Common myeloid progenitor, CD34-positive (primary cell): ENCODE data around the gene PEAK1.

Experiments
- CTCF ChIA-PET: fragments of 350-600 bp; sonication (Branson Sonifier 250); formaldehyde crosslinking; loops from one replicate; lab custom pipeline; 2021; ENCODE audit warnings: antibody characterized with exemption; lab: Charles Lee
- POLR2A ChIA-PET: fragments of 350-600 bp; sonication (Branson Sonifier 250); formaldehyde crosslinking; loops from one replicate; lab custom pipeline; 2021; ENCODE audit warnings: antibody characterized with exemption; lab: Charles Lee
- DNase-seq, 3 donors: peaks; one replicate each; pipeline versions ENCODE4 v3.0.0 to v3.0.0-alpha.2; 2013
- H3K27ac ChIP-seq, 2 experiments: 1 replicate in 1 of 2; 2 replicates in 1 of 2; pipeline ENCODE4 v1.7.0; 2013; ENCODE audit warnings: inconsistent platforms in 2 of 2, low read length in 2 of 2, mild to moderate bottlenecking in 2 of 2, low read depth in 1 of 2, moderate library complexity in 1 of 2; ENCODE audit not compliant: severe bottlenecking in 2 of 2, insufficient read depth in 1 of 2, poor library complexity in 1 of 2
- H3K27me3 ChIP-seq, 5 experiments: replicated peaks in 2 of 5; 1 replicate in 3 of 5; 2 replicates in 2 of 5; pipeline versions ENCODE4 v1.6.1 to v1.7.0; 2013; ENCODE audit warnings: low read length in 4 of 5, mild to moderate bottlenecking in 2 of 5, moderate library complexity in 2 of 5, inconsistent platforms in 1 of 5; ENCODE audit not compliant: insufficient read depth in 5 of 5, control insufficient read depth in 4 of 5
- H3K36me3 ChIP-seq, 4 experiments: 1 replicate in 2 of 4; 2 replicates in 2 of 4; pipeline versions ENCODE4 v1.6.1 to v1.7.0; 2013; ENCODE audit warnings: low read length in 3 of 4, control low read depth in 1 of 4, mild to moderate bottlenecking in 1 of 4; ENCODE audit not compliant: control insufficient read depth in 4 of 4, insufficient read depth in 4 of 4
- H3K4me1 ChIP-seq, 4 experiments: 1 replicate in 3 of 4; 2 replicates in 1 of 4; pipeline versions ENCODE4 v1.6.1 to v1.7.1; 2013; ENCODE audit warnings: low read length in 3 of 4, mild to moderate bottlenecking in 3 of 4, control low read depth in 1 of 4, inconsistent platforms in 1 of 4, moderate library complexity in 1 of 4; ENCODE audit not compliant: control insufficient read depth in 4 of 4, insufficient read depth in 4 of 4; ENCODE audit errors: control extremely low read depth in 1 of 4
- H3K4me3 ChIP-seq, 7 experiments: 1 replicate in 4 of 7; 2 replicates in 3 of 7; pipeline versions ENCODE4 v1.5.1 to v1.7.0; 2013; ENCODE audit warnings: mild to moderate bottlenecking in 7 of 7, low read length in 6 of 7, moderate library complexity in 6 of 7, inconsistent platforms in 2 of 7, low read depth in 2 of 7, control low read depth in 1 of 7; ENCODE audit not compliant: insufficient read depth in 4 of 7, control insufficient read depth in 1 of 7; ENCODE audit errors: extremely low read depth in 1 of 7
- H3K9me3 ChIP-seq, 5 experiments: 1 replicate in 4 of 5; 2 replicates in 1 of 5; pipeline versions ENCODE4 v1.6.1 to v1.7.1; 2013; ENCODE audit warnings: low read length in 4 of 5, mild to moderate bottlenecking in 2 of 5, inconsistent platforms in 1 of 5, low read depth in 1 of 5, moderate library complexity in 1 of 5; ENCODE audit not compliant: control insufficient read depth in 4 of 5, insufficient read depth in 2 of 5; ENCODE audit errors: control extremely low read depth in 1 of 5
- WGBS: methylation state at CpG from one replicate; pipeline ENCODE4 v1.1.5; 2013; ENCODE audit not compliant: insufficient coverage; 5-methylcytosine and 5-hydroxymethylcytosine counted together

The PEAK1 gene

DNA sequence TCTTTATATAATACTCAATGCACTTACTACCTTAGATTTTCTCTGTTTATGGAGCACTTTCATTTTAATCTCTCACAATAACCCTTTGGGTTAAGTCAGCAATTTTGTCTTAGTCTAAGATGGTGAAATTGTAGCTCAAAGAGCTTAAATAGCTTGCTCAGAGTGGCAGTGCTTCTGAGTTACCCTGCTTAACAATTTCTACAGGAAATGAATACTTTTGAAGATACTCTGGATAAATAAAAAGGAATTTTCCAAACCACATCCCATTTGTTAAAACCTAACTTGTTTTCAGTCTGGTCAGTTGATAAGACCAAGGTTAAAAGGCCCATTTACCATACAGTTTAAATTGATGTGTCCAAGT lies 38.0 kb upstream of the PEAK1 start:
- Histone ChIP-seq H3K36me3 (peaks cover 0 to 33% (median 12%) of the 10 kb centered on the region in 4 experiments), H3K27me3 (no peaks in the 10 kb centered on the region), H3K27ac (no peak overlapping the region), H3K4me3 (no peak overlapping the region), H3K4me1 (peaks cover 4 to 10% (median 10%) of the 10 kb centered on the region in 4 experiments), H3K9me3 (no peaks in the 10 kb centered on the region)
- POLR2A ChIA-PET = no interaction called here
- DNase-seq = no peak
- CTCF ChIA-PET = interaction anchor here (1.2 kb wide), 1 partner anchor 12 kb away, joined by 3 read pairs; no protein-coding TSS in a partner anchor

DNA sequence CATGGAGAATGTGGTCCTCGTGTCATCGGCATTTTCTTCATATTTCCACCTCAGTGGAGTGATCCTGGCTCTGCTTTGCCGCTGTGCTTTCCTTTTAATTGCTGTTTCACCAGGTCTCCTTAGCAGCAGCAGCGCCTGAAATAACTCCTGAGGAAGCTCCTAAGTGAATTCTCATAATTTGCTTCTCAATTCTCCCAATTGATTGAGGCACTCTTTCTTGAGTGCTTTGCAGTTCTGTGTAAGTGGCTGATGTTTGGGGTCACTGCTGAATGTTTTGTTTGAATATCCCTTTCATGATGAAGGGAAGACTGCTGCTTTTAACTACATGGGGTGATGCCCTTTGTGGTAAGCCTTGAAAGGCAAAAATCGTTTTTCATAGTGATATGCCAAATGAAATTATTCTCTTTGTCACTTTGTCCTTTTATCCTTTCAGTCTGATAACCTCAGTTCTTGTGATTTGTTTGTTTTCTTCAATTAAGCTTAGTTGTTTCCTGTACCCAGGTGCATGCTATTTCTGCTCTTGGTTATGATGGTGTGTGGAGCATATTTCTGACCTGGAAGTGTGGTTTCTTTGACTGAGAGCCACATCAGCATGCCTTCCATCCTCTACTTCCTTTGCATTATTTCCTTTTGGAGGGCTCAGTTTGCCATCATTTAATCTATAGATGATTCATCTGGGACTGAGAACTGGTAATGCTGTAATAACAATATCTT lies 37.4 kb upstream of the PEAK1 start:
- H3K9me3 ChIP-seq = no peaks in the 10 kb centered on the region
- DNase-seq = peak in 2 of 3 donors; percentile 18 to 22
- peaks cover 0 to 31% (median 12%) of the 10 kb centered on the region in 4 experiments for H3K36me3 ChIP-seq
- ChIA-PET POLR2A (no interaction called here), CTCF (interaction anchor here (0.6 to 1.2 kb wide), 3 partner anchors 12 to 100 kb away, joined by 3 read pairs; no protein-coding TSS in a partner anchor)
- WGBS = 82% methylated on average over 4 of the region's 5 CpGs
- peaks cover 4 to 10% (median 10%) of the 10 kb centered on the region in 4 experiments for H3K4me1 ChIP-seq
- H3K27me3 ChIP-seq = no peaks in the 10 kb centered on the region
- H3K27ac ChIP-seq = no peak overlapping the region
- no peak overlapping the region for H3K4me3 ChIP-seq

DNA sequence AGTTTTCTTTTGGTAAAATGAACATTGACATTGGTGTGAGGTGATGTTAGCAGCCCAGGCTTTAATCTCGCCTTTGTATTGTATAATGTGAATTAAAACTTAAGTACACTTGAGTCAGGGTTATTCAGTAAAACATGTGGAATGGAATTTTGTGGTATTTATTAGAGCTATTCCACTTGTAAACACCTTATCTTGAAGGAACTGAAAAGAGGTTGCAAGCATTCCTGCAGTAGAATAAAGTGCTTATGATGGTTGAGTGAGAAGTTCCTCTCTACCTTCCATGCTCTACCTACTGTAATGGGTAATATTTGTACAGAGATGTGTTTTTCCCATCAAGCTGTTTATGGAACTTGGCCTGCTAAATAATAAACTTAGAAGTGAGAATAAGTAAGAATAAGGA lies 36.8 kb upstream of the PEAK1 start:
- POLR2A ChIA-PET = no interaction called here
- Histone ChIP-seq H3K4me1 (peaks cover 4 to 10% (median 10%) of the 10 kb centered on the region in 4 experiments), H3K36me3 (peaks cover 0 to 28% (median 12%) of the 10 kb centered on the region in 4 experiments), H3K27me3 (no peaks in the 10 kb centered on the region), H3K27ac (no peak overlapping the region), H3K4me3 (no peak overlapping the region), H3K9me3 (no peaks in the 10 kb centered on the region)
- CTCF ChIA-PET = interaction anchor here (1.1 to 1.2 kb wide), 2 partner anchors 11 to 41 kb away, joined by 3 read pairs; no protein-coding TSS in a partner anchor
- no peak for DNase-seq
- 100% methylated on average over 1 of the region's 1 CpG for WGBS

DNA sequence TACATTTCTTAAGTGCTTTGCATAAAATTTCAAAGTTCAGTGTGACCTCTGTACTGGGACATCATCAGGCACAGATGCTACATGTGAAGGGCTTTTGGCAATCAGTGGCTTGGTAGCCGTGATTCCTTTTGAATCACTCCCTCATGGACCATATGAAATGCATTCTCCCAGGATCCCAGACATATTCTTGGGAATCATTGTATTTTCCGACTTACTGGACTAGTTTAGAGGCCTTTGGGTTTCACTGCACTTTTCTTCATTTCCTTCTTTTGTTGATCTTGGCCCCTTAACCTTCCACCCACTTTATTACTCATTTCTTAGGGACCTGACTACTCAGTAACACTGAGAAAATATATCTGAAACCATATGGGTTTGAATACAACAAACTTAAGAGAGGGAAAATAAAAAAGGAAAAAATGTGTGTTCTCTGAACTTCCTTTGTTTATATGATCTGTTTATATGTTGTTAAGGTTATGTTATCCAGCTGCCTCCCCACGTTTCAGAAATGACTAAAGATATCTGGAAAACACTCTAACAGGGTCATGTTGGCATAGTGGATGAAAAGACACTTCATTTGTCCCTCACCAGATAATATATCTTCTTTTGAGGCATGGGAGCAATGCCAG lies 35.9 kb upstream of the PEAK1 start:
- no peak overlapping the region for H3K27ac ChIP-seq
- 100% methylated on average over 2 of the region's 3 CpGs for WGBS
- no peak for DNase-seq
- POLR2A ChIA-PET = no interaction called here
- peaks cover 0 to 22% (median 12%) of the 10 kb centered on the region in 4 experiments for H3K36me3 ChIP-seq
- CTCF ChIA-PET = interaction anchor here (0.7 kb wide), 1 partner anchor 1193 kb away, joined by 3 read pairs; no protein-coding TSS in a partner anchor
- peaks cover 4 to 10% (median 10%) of the 10 kb centered on the region in 4 experiments for H3K4me1 ChIP-seq
- no peak overlapping the region for H3K4me3 ChIP-seq
- no peaks in the 10 kb centered on the region for H3K9me3 ChIP-seq
- H3K27me3 ChIP-seq = no peaks in the 10 kb centered on the region

DNA sequence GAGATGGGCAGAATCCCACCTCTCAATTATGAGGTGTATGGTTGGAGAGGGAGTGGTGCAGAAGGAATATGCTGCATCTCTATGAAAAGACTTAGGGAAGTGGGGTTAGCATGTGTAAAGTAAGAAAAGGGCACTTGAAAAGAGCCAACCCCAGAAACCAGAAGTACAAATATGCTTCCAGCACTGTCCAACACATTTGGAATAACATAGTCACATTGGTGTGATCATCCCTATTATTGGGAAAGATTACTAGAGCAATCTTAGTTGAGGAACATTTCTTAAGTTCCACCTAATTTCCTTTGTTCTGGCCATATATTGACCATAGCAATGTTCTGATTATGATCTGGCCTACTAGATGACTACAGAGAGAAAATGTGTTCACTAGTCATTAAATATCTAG lies 35.0 kb upstream of the PEAK1 start:
- ChIA-PET CTCF (no interaction called here), POLR2A (no interaction called here)
- H3K27me3 ChIP-seq = no peaks in the 10 kb centered on the region
- no peak overlapping the region for H3K4me3 ChIP-seq
- DNase-seq = no peak
- no peak overlapping the region for H3K27ac ChIP-seq
- H3K4me1 ChIP-seq = peaks cover 4 to 10% (median 10%) of the 10 kb centered on the region in 4 experiments
- no peaks in the 10 kb centered on the region for H3K9me3 ChIP-seq
- H3K36me3 ChIP-seq = peaks cover 0 to 22% (median 10%) of the 10 kb centered on the region in 4 experiments

DNA sequence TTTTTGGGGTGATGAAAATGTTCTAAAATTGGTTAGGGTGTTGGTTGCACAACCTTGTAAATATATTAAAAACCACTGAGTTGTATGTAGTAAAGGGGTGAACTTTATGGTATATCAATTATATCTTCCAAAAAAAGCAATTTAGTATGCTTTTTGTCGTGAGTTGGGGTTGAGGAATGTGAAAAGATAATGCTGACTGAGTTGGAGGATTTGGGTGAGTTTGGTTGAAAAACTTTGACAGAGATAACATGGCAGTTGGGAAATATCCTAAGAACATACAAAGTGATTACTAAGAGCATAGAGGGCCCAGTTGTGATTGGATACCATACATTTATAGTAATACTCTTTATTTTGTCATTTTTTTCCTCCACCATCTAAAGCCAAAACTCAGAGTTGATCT lies 34.4 kb upstream of the PEAK1 start:
- no peak overlapping the region for H3K27ac ChIP-seq
- ChIA-PET POLR2A (no interaction called here), CTCF (no interaction called here)
- H3K36me3 ChIP-seq = peaks cover 2 to 18% (median 8%) of the 10 kb centered on the region in 4 experiments
- DNase-seq = no peak
- no peaks in the 10 kb centered on the region for H3K9me3 ChIP-seq
- H3K4me1 ChIP-seq = peaks cover 4 to 10% (median 10%) of the 10 kb centered on the region in 4 experiments
- H3K27me3 ChIP-seq = no peaks in the 10 kb centered on the region
- H3K4me3 ChIP-seq = no peak overlapping the region
- WGBS = no CpG with 5 or more reads among the region's 1 CpG

DNA sequence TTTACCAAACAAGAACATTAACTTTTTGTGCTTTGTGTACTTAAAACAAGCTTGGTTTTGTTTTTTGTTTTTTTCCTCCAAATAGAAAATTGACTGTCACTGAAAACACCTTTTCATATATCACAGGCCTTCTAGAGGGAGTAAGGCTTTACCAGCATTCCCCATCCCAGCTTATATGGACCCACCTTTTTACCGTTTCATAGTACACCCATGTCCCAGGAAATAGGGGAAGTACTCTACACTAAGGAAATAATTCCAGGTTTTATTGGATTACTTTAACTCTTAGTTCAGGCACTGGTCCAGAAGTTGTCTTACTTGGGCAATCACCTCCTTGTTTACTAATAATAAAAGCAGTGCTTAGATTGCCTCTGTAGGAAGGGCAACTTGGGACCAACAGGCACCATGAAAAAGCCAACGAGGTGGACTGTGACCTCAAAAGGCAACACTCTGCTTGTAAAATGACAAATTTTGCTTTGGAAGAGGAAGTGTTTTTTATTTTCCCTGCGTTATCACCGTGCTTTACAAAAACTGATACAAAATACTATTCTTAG lies 27.0 kb upstream of the PEAK1 start:
- POLR2A ChIA-PET = no interaction called here
- Histone ChIP-seq H3K27ac (no peak overlapping the region), H3K4me1 (peaks cover 0 to 7% (median 3%) of the 10 kb centered on the region in 4 experiments), H3K36me3 (peaks cover 2 to 13% (median 4%) of the 10 kb centered on the region in 4 experiments), H3K27me3 (no peaks in the 10 kb centered on the region), H3K9me3 (no peaks in the 10 kb centered on the region), H3K4me3 (no peak overlapping the region)
- DNase-seq = no peak
- CTCF ChIA-PET = no interaction called here
- WGBS = 50% methylated on average over 1 of the region's 4 CpGs
